Glutamatergic neuron (in vitro differentiated cells): ENCODE data around the gene MLKL. TPM values are rescaled to one million over a fixed set of nuclear protein-coding genes. Genes with fewer than 3 reads are reported as not detected.

ENCODE experiments used
- DNase-seq: peaks from one replicate; pipeline ENCODE4 v3.0.0; 2022
- H3K27ac Mint-ChIP-seq: one replicate; pipeline ENCODE4 v1.8.0; 2020; ENCODE audit warnings: mild to moderate bottlenecking, mixed read lengths, inconsistent platforms; ENCODE audit not compliant: unreplicated experiment
- H3K27me3 Mint-ChIP-seq: one replicate; pipeline ENCODE4 v1.8.0; 2020; ENCODE audit warnings: mild to moderate bottlenecking, moderate library complexity, mixed read lengths, inconsistent platforms; ENCODE audit not compliant: unreplicated experiment
- H3K36me3 Mint-ChIP-seq: one replicate; pipeline ENCODE4 v1.8.0; 2020; ENCODE audit warnings: mild to moderate bottlenecking, mixed read lengths, inconsistent platforms; ENCODE audit not compliant: unreplicated experiment
- H3K4me1 Mint-ChIP-seq: one replicate; pipeline ENCODE4 v1.8.0; 2020; ENCODE audit warnings: mild to moderate bottlenecking, low read depth, mixed read lengths, inconsistent platforms; ENCODE audit not compliant: unreplicated experiment
- H3K4me3 Mint-ChIP-seq: one replicate; pipeline ENCODE4 v1.8.0; 2020; ENCODE audit warnings: mild to moderate bottlenecking, mixed read lengths, inconsistent platforms; ENCODE audit not compliant: unreplicated experiment
- H3K9me3 Mint-ChIP-seq: one replicate; pipeline ENCODE4 v1.8.0; 2020; ENCODE audit warnings: mild to moderate bottlenecking, moderate library complexity, mixed read lengths, inconsistent platforms; ENCODE audit not compliant: unreplicated experiment
- CTCF ChIP-seq: fragments of 200-600 bp; sonication (generic); IDR thresholded peaks from one replicate; pipeline ENCODE4 v1.5.0; 2021; ENCODE audit not compliant: partially characterized antibody, unreplicated experiment
- total RNA-seq: library from RNA; stranded (reverse); fragmentation: NEBNext Ultra II Directional; extraction: Animal tissue kit (Norgen Biotek cat#: 25700); gene quantifications from one replicate; pipeline ENCODE4 v1.2.1, GENCODE V29; 2021; ENCODE audit not compliant: unreplicated experiment

Gene MLKL
- total RNA-seq, 1 donor from 2014 or later = not detected

GRCh38 chr16:74745926-74746325 is 45.3 kb upstream of the MLKL start:
- Mint-ChIP-seq H3K4me3 (no peak overlapping the region), H3K36me3 (no peaks in the 10 kb centered on the region), H3K27me3 (no peaks in the 10 kb centered on the region), H3K27ac (no peak overlapping the region), H3K9me3 (no peaks in the 10 kb centered on the region), H3K4me1 (peaks cover 2% of the 10 kb centered on the region)
- TF ChIP-seq CTCF = no peak
- DNase-seq = no peak

- H3K27ac Mint-ChIP-seq = no peak overlapping the region
- TF ChIP-seq CTCF = no peak
- H3K36me3 Mint-ChIP-seq = no peaks in the 10 kb centered on the region
- H3K9me3 Mint-ChIP-seq = no peaks in the 10 kb centered on the region
- peaks cover 2% of the 10 kb centered on the region for H3K4me1 Mint-ChIP-seq
- H3K4me3 Mint-ChIP-seq = no peak overlapping the region
- no peak for DNase-seq
- no peaks in the 10 kb centered on the region for H3K27me3 Mint-ChIP-seq
Measured at GRCh38 chr16:74745109-74745615, 44.5 kb upstream of the MLKL start.

- Mint-ChIP-seq H3K4me1 (peaks cover 2% of the 10 kb centered on the region), H3K36me3 (no peaks in the 10 kb centered on the region)
Measured at GRCh38 chr16:74744566-74744965, 43.9 kb upstream of the MLKL start.

GRCh38 chr16:74743668-74744299 is 43.1 kb upstream of the MLKL start:
- TF ChIP-seq CTCF = no peak
- peaks cover 2% of the 10 kb centered on the region for H3K27me3 Mint-ChIP-seq
- H3K27ac Mint-ChIP-seq = no peak overlapping the region
- H3K36me3 Mint-ChIP-seq = no peaks in the 10 kb centered on the region
- no peak for DNase-seq
- peaks cover 2% of the 10 kb centered on the region for H3K4me1 Mint-ChIP-seq
- H3K4me3 Mint-ChIP-seq = no peak overlapping the region
- no peaks in the 10 kb centered on the region for H3K9me3 Mint-ChIP-seq

More at GRCh38 chr16:74744566-74744965, 43.9 kb upstream of the MLKL start:
- Mint-ChIP-seq H3K4me3 (no peak overlapping the region), H3K27me3 (peaks cover 2% of the 10 kb centered on the region), H3K9me3 (no peaks in the 10 kb centered on the region), H3K27ac (no peak overlapping the region)
- no peak for DNase-seq
- TF ChIP-seq CTCF = no peak

GRCh38 chr16:74743045-74743667 is 42.5 kb upstream of the MLKL start:
- Mint-ChIP-seq H3K4me3 (no peak overlapping the region), H3K4me1 (peaks cover 2% of the 10 kb centered on the region), H3K27me3 (peaks cover 2% of the 10 kb centered on the region), H3K9me3 (no peaks in the 10 kb centered on the region), H3K27ac (no peak overlapping the region), H3K36me3 (no peaks in the 10 kb centered on the region)
- no peak for DNase-seq
- TF ChIP-seq CTCF = no peak
